Endothelial cell of umbilical vein (primary cell): ENCODE data around the gene PCDH9. TPM values are rescaled to one million over a fixed set of nuclear protein-coding genes. Genes with fewer than 3 reads are reported as not detected.

Experiments used
- BruUV-seq: library from RNA; stranded (reverse); fragments of 400-500 nt; replicated peaks from 2 replicates; lab custom pipeline; 2021; lab: Mats Ljungman, UMichigan
- CTCF ChIA-PET: fragments of 300-600, 350-600 bp; sonication (Branson Sonifier 250); formaldehyde crosslinking; loops from one replicate; lab custom pipeline; 2021; ENCODE audit warnings: antibody characterized with exemption, inconsistent platforms; lab: Charles Lee
- POLR2A ChIA-PET: fragments of 300-600, 350-600 bp; sonication (Branson Sonifier 250); formaldehyde crosslinking; loops from one replicate; lab custom pipeline; 2021; ENCODE audit warnings: antibody characterized with exemption, inconsistent platforms; lab: Charles Lee
- DNase-seq: peaks from one replicate; pipeline ENCODE4 v3.0.0-alpha.2; 2011; ENCODE audit warnings: low read depth, low spot score
- FAIRE-seq: peaks from 2 replicates; lab custom pipeline; 2011; peaks lifted over from hg19 to GRCh38; lab: Jason Lieb, UNC
- H2AFZ ChIP-seq: 2 replicates; pipeline ENCODE4 v1.6.0; 2012; ENCODE audit warnings: low read depth, low read length, control low read depth, inconsistent platforms
- H3K27ac ChIP-seq: 2 replicates; pipeline ENCODE4 v1.5.1; 2011; ENCODE audit warnings: low read depth, mild to moderate bottlenecking, control low read depth, low read length, moderate library complexity; ENCODE audit not compliant: insufficient read depth
- H3K27me3 ChIP-seq, 2 experiments: 2 replicates each; pipeline versions ENCODE4 v1.6.0 to v1.6.1; 2011; ENCODE audit warnings: low read length in 2 of 2, mixed read lengths in 1 of 2; ENCODE audit not compliant: control insufficient read depth in 2 of 2, insufficient read depth in 2 of 2
- H3K36me3 ChIP-seq, 2 experiments: 2 replicates in 1 of 2; 3 replicates in 1 of 2; pipeline ENCODE4 v1.5.1; 2011; ENCODE audit warnings: low read length in 2 of 2, mild to moderate bottlenecking in 1 of 2, moderate library complexity in 1 of 2; ENCODE audit not compliant: control insufficient read depth in 2 of 2, insufficient read depth in 2 of 2; ENCODE audit errors: extremely low read depth in 1 of 2
- H3K4me1 ChIP-seq: 3 replicates; pipeline ENCODE4 v1.5.1; 2011; ENCODE audit warnings: mild to moderate bottlenecking, low read length; ENCODE audit not compliant: control insufficient read depth, insufficient read depth; ENCODE audit errors: extremely low read depth
- H3K4me2 ChIP-seq: 2 replicates; pipeline ENCODE4 v1.6.1; 2011; ENCODE audit warnings: low read length, control low read depth, mixed read lengths; ENCODE audit not compliant: insufficient read depth
- H3K4me3 ChIP-seq, 3 experiments: fragments of 200-600 bp in 1 of 3; sonication (generic), shearing (Covaris generic) in 1 of 3; replicated peaks in 1 of 3; 2 replicates each; pipeline ENCODE4 v1.5.1; 2011 to 2016; ENCODE audit warnings: control low read depth in 3 of 3, low read length in 3 of 3, mild to moderate bottlenecking in 2 of 3, inconsistent platforms in 1 of 3, low read depth in 1 of 3, moderate library complexity in 1 of 3; ENCODE audit not compliant: insufficient read depth in 1 of 3
- H3K79me2 ChIP-seq: 2 replicates; pipeline ENCODE4 v1.6.0; 2012; ENCODE audit warnings: low read length, inconsistent platforms; ENCODE audit not compliant: control insufficient read depth, insufficient read depth
- H3K9ac ChIP-seq: replicated peaks from 2 replicates; pipeline ENCODE3; 2011; ENCODE audit warnings: low read length, control low read depth; ENCODE audit not compliant: insufficient read depth; ENCODE audit errors: extremely low read depth
- H3K9me1 ChIP-seq: replicated peaks from 3 replicates; pipeline ENCODE4 v1.6.0; 2011; ENCODE audit warnings: mild to moderate bottlenecking, low read length; ENCODE audit not compliant: control insufficient read depth, insufficient read depth; ENCODE audit errors: extremely low read depth
- H3K9me3 ChIP-seq: replicated peaks from 2 replicates; pipeline ENCODE4 v1.5.1; 2012; ENCODE audit warnings: low read length, inconsistent platforms; ENCODE audit not compliant: control insufficient read depth, insufficient read depth
- H4K20me1 ChIP-seq: replicated peaks from 2 replicates; pipeline ENCODE3; 2011; ENCODE audit warnings: mild to moderate bottlenecking, low read length; ENCODE audit not compliant: control insufficient read depth, insufficient read depth; ENCODE audit errors: extremely low read depth
- CTCF ChIP-seq, 2 donors: IDR thresholded peaks; 1 replicate in 1 of 2; 2 replicates in 1 of 2; pipeline ENCODE4 v1.5.1; 2011; ENCODE audit warnings: low read length in 2 of 2, mild to moderate bottlenecking in 2 of 2, moderate library complexity in 2 of 2, control low read depth in 1 of 2, inconsistent platforms in 1 of 2, low read depth in 1 of 2; ENCODE audit not compliant: insufficient read depth in 1 of 2; ENCODE audit errors: extremely low read depth in 1 of 2
- EZH2 ChIP-seq: IDR thresholded peaks from 2 replicates; pipeline ENCODE4 v1.6.1; 2012; ENCODE audit warnings: borderline replicate concordance, low read depth, mild to moderate bottlenecking, moderate library complexity, low read length, inconsistent platforms; ENCODE audit not compliant: severe bottlenecking
- FOS ChIP-seq: IDR thresholded peaks from 2 replicates; pipeline ENCODE4 v1.6.1; 2011; ENCODE audit warnings: mild to moderate bottlenecking, low read length, moderate library complexity, borderline replicate concordance; ENCODE audit not compliant: insufficient read depth
- GATA2 ChIP-seq: IDR thresholded peaks from 2 replicates; pipeline ENCODE4 v1.7.0; 2011; ENCODE audit warnings: low read depth, mild to moderate bottlenecking, moderate library complexity, mixed read lengths, low read length; ENCODE audit not compliant: insufficient read length, insufficient read depth
- JUN ChIP-seq: IDR thresholded peaks from 2 replicates; pipeline ENCODE4 v1.6.1; 2011; ENCODE audit warnings: borderline replicate concordance, low read depth; ENCODE audit not compliant: insufficient read length, insufficient read depth
- MAX ChIP-seq: IDR thresholded peaks from 2 replicates; pipeline ENCODE4 v1.6.1; 2011; ENCODE audit not compliant: insufficient read depth, insufficient read length
- MYC ChIP-seq: IDR thresholded peaks from one replicate; pipeline ENCODE4 v1.6.1; 2011; ENCODE audit warnings: mild to moderate bottlenecking, low read depth, low read length
- POLR2A ChIP-seq: IDR thresholded peaks from 2 replicates; pipeline ENCODE4 v1.6.1; 2012; ENCODE audit warnings: low read depth, mild to moderate bottlenecking, control low read depth, low read length
- POLR2AphosphoS5 ChIP-seq: IDR thresholded peaks from 2 replicates; pipeline ENCODE4 v1.6.1; 2012; ENCODE audit warnings: low read depth, mild to moderate bottlenecking, control low read depth, low read length, moderate library complexity; ENCODE audit not compliant: insufficient read depth
- dilution Hi-C: fragments of 300-500 bp; cut with MboI; formaldehyde crosslinking; loops from one replicate; pipeline ENCODE4 v1.15.0; 2019; ENCODE audit warnings: low sequenced_read_pairs; ENCODE audit not compliant: extremely low pct_ligation_motif_present
- intact Hi-C: fragments of 100-400 bp; cut with micrococcal nuclease; formaldehyde crosslinking; loops from one replicate; pipeline ENCODE4 v1.10.0; 2022
- polyA plus RNA-seq, 4 experiments: library from polyadenylated mRNA; depleted of rRNA in 3 of 4; stranded (reverse) in 3 of 4; unstranded in 1 of 4; fragments of >200 nt; gene quantifications; 2 replicates each; pipeline versions ENCODE4 v1.2.1 to v1.2.3, GENCODE V29; 2011 to 2012; ENCODE audit warnings: missing spikeins in 1 of 4
- total RNA-seq: library from RNA; stranded (reverse); gene quantifications from 2 replicates; pipeline ENCODE4 v1.2.3, GENCODE V29; 2021

Gene PCDH9
- total and polyA plus RNA-seq, 2 donors (not counting 3 experiments of a cell fraction or from before 2014, with no cell fraction given) = 1.1 to 5.2 TPM

- no peak for DNase-seq
- ChIA-PET CTCF (interaction anchor here (1.6 to 3.7 kb wide), 2 partner anchors 303 to 533 kb away, joined by 11 to 19 read pairs; no protein-coding TSS in a partner anchor), POLR2A (no interaction called here)
- H3K9me1 ChIP-seq = no peaks in the 10 kb centered on the region
- TF ChIP-seq FOS = no peak
- TF ChIP-seq GATA2 = no peak
- no peak for TF ChIP-seq JUN
- no peak for TF ChIP-seq CTCF (IDR thresholded peaks at IDR 0.05; ENCODE audit: extremely low read depth in 1 of 2, insufficient read depth in 1 of 2, low read depth in 1 of 2, low read length in 2 of 2)
- TF ChIP-seq EZH2 = no peak
- TF ChIP-seq POLR2A = no peak
- no peak for TF ChIP-seq MYC
- TF ChIP-seq MAX = no peak
- no peak for TF ChIP-seq POLR2AphosphoS5
- H3K4me1 ChIP-seq = no peaks in the 10 kb centered on the region
- BruUV-seq = no TSS peak
- dilution Hi-C loops (no loop called here), intact Hi-C loops (no loop called here)
- H3K9me3 ChIP-seq = no peaks in the 10 kb centered on the region
- H3K4me2 ChIP-seq = no peak overlapping the region
- H3K79me2 ChIP-seq = no peaks in the 10 kb centered on the region
- H3K27me3 ChIP-seq = no peaks in the 10 kb centered on the region
- no peak overlapping the region for H3K9ac ChIP-seq
- FAIRE-seq = no peak
- H3K27ac ChIP-seq = no peak overlapping the region
- no peaks in the 10 kb centered on the region for H4K20me1 ChIP-seq
- no peak overlapping the region for H3K4me3 ChIP-seq
- H2AFZ ChIP-seq = no peak overlapping the region
- no peaks in the 10 kb centered on the region for H3K36me3 ChIP-seq
Observed at GRCh38 chr13:66691149-66691548, 539.0 kb downstream of the PCDH9 start.
